Stomach smooth muscle (tissue), 2 donors: ENCODE data around the gene PKMYT1.

ENCODE experiments used
- H3K27ac ChIP-seq: one replicate; pipeline ENCODE4 v1.7.0; 2013; ENCODE audit warnings: mild to moderate bottlenecking, low read length, inconsistent platforms
- H3K27me3 ChIP-seq, 2 donors: one replicate each; pipeline ENCODE4 v1.7.0; 2013; ENCODE audit warnings: low read length in 2 of 2; ENCODE audit not compliant: insufficient read depth in 2 of 2, control insufficient read depth in 1 of 2
- H3K36me3 ChIP-seq, 2 donors: one replicate each; pipeline ENCODE4 v1.7.0; 2013; ENCODE audit warnings: low read length in 2 of 2; ENCODE audit not compliant: control insufficient read depth in 2 of 2, insufficient read depth in 2 of 2
- H3K4me1 ChIP-seq: one replicate; pipeline ENCODE4 v1.7.0; 2013; ENCODE audit warnings: low read length; ENCODE audit not compliant: control insufficient read depth, insufficient read depth
- H3K4me3 ChIP-seq, 2 donors: one replicate each; pipeline ENCODE4 v1.7.0; 2013; ENCODE audit warnings: low read length in 2 of 2
- H3K9ac ChIP-seq, 2 donors: one replicate each; pipeline ENCODE4 v1.7.0; 2013; ENCODE audit warnings: low read length in 2 of 2, mild to moderate bottlenecking in 1 of 2
- H3K9me3 ChIP-seq, 2 donors: one replicate each; pipeline ENCODE4 v1.7.0; 2013; ENCODE audit warnings: low read length in 2 of 2; ENCODE audit not compliant: control insufficient read depth in 2 of 2
- donor health status: healthy.
- donor health status: Pancreatic carcinoma.

PKMYT1 gene

GRCh38 chr16:2980227-2981176, at the start of gene PKMYT1:
TSS of gene PKMYT1 (minus strand) at chr16:2980446. CDS start at chr16:2979657, 789 bp downstream.
- peak within 1 kb of the TSS; percentile 46 for H3K27ac ChIP-seq
- H3K9ac ChIP-seq, result peak within 1 kb of the TSS; percentile 89 to 91
- H3K36me3 ChIP-seq, result no peaks in the 10 kb centered on the region
- H3K27me3 ChIP-seq, result peaks cover 0 to 5% of the 10 kb centered on the region in 2 donors
- no peaks in the 10 kb centered on the region for H3K9me3 ChIP-seq
- H3K4me3 ChIP-seq, result peak within 1 kb of the TSS; percentile 86 to 88
- H3K4me1 ChIP-seq, result peaks cover 21% of the 10 kb centered on the region

GRCh38 chr16:3029491-3030221, 49.4 kb upstream of the PKMYT1 start:
- Histone ChIP-seq H3K27ac (no peak overlapping the region), H3K9me3 (no peaks in the 10 kb centered on the region), H3K9ac (no peak overlapping the region), H3K27me3 (peaks cover 40 to 46% of the 10 kb centered on the region in 2 donors), H3K4me3 (peak overlapping the region in 1 of 2 donors; percentile 44), H3K36me3 (peaks cover 9 to 11% of the 10 kb centered on the region in 2 donors), H3K4me1 (peaks cover 13% of the 10 kb centered on the region)

- Histone ChIP-seq H3K9ac (no peak overlapping the region), H3K27ac (no peak overlapping the region), H3K4me3 (peak overlapping the region in 1 of 2 donors; percentile 8), H3K4me1 (peaks cover 13% of the 10 kb centered on the region), H3K27me3 (peaks cover 38 to 40% of the 10 kb centered on the region in 2 donors), H3K9me3 (no peaks in the 10 kb centered on the region), H3K36me3 (peaks cover 9 to 11% of the 10 kb centered on the region in 2 donors)
These were observed 48.6 kb upstream of the PKMYT1 start for GRCh38 chr16:3028716-3029319.

- peaks cover 20% of the 10 kb centered on the region for H3K4me1 ChIP-seq
- H3K9ac ChIP-seq, result no peak overlapping the region
- H3K36me3 ChIP-seq, result peaks cover 9 to 11% of the 10 kb centered on the region in 2 donors
- peaks cover 33 to 35% of the 10 kb centered on the region in 2 donors for H3K27me3 ChIP-seq
- no peak overlapping the region for H3K27ac ChIP-seq
- peak overlapping the region in 1 of 2 donors; percentile 8 for H3K4me3 ChIP-seq
- no peaks in the 10 kb centered on the region for H3K9me3 ChIP-seq
These were observed 47.9 kb upstream of the PKMYT1 start for GRCh38 chr16:3027983-3028715.

GRCh38 chr16:3027489-3027795, 47.2 kb upstream of the PKMYT1 start:
- Histone ChIP-seq H3K27ac (no peak overlapping the region), H3K36me3 (peaks cover 9 to 11% of the 10 kb centered on the region in 2 donors), H3K9me3 (no peaks in the 10 kb centered on the region), H3K4me1 (peaks cover 27% of the 10 kb centered on the region), H3K4me3 (no peak overlapping the region), H3K27me3 (peaks cover 32 to 33% of the 10 kb centered on the region in 2 donors), H3K9ac (no peak overlapping the region)

- Histone ChIP-seq H3K36me3 (peaks cover 9 to 11% of the 10 kb centered on the region in 2 donors), H3K27me3 (peaks cover 28% of the 10 kb centered on the region in 2 donors), H3K4me1 (peaks cover 33% of the 10 kb centered on the region), H3K27ac (no peak overlapping the region), H3K9ac (no peak overlapping the region), H3K9me3 (no peaks in the 10 kb centered on the region), H3K4me3 (no peak overlapping the region)
These were observed 46.6 kb upstream of the PKMYT1 start for GRCh38 chr16:3026609-3027488.

GRCh38 chr16:3026003-3026378, 45.7 kb upstream of the PKMYT1 start:
- Histone ChIP-seq H3K9ac (no peak overlapping the region), H3K27me3 (peaks cover 22 to 23% of the 10 kb centered on the region in 2 donors), H3K27ac (no peak overlapping the region), H3K4me3 (no peak overlapping the region), H3K36me3 (peaks cover 9 to 11% of the 10 kb centered on the region in 2 donors), H3K4me1 (peaks cover 42% of the 10 kb centered on the region), H3K9me3 (no peaks in the 10 kb centered on the region)

- Histone ChIP-seq H3K4me3 (no peak overlapping the region), H3K27me3 (peaks cover 15 to 16% of the 10 kb centered on the region in 2 donors), H3K36me3 (peaks cover 9 to 11% of the 10 kb centered on the region in 2 donors), H3K4me1 (peaks cover 48% of the 10 kb centered on the region), H3K27ac (no peak overlapping the region), H3K9ac (no peak overlapping the region), H3K9me3 (no peaks in the 10 kb centered on the region)
These were observed 45.1 kb upstream of the PKMYT1 start for GRCh38 chr16:3025032-3026002.
